SW 1271 (cell line): ENCODE measurements around the gene SNAP25.
A peak's percentile ranks its signal among the peaks of the same experiment; 100 is the strongest.

Experiments used
- DNase-seq, 2 experiments: peaks; one replicate each; lab custom pipeline; 2025; lab: John Stamatoyannopoulos, UW

SNAP25 gene

DNA sequence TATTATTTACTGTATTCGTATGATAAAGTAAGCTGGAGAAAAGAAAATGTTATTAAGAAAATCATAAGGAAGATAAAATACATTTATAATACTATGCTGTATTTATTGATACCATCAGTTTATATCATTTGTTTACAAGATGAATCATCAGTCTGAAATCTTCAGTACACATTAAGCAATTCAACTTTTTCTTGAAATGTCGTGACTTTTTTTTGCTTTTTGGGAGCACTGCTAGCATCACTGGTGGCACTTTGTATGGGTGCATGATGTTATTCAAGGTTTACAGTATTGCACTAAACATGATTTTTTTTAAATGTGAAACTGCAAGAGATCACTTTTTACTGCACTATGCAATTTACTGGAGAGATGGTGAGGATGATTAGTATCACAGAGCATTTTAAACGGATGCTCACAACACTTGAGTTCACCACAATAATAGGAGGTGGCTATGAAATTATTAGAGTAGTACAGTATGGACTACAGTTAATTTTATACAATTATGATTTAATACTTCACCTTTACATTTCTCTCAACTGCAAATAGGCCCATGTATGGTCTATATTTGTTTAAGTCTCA lies 85.9 kb downstream of the SNAP25 start:
- no peak for DNase-seq

DNA sequence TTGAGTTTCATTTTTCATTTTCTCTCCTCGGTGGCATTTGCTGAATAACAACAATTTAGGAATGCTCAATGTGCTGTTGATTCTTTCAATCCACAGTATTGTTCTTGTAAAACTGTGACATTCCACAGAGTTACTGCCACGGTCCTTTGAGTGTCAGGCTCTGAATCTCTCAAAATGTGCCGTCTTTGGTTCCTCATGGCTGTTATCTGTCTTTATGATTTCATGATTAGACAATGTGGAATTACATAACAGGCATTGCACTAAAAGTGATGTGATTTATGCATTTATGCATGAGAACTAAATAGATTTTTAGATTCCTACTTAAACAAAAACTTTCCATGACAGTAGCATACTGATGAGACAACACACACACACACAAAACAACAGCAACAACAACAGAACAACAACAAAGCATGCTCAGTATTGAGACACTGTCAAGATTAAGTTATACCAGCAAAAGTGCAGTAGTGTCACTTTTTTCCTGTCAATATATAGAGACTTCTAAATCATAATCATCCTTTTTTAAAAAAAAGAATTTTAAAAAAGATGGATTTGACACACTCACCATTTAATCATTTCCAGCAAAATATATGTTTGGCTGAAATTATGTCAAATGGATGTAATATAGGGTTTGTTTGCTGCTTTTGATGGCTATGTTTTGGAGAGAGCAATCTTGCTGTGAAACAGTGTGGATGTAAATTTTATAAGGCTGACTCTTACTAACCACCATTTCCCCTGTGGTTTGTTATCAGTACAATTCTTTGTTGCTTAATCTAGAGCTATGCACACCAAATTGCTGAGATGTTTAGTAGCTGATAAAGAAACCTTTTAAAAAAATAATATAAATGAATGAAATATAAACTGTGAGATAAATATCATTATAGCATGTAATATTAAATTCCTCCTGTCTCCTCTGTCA lies 88.1 kb downstream of the SNAP25 start:
- DNase-seq: peak; percentile 42 to 92

DNA sequence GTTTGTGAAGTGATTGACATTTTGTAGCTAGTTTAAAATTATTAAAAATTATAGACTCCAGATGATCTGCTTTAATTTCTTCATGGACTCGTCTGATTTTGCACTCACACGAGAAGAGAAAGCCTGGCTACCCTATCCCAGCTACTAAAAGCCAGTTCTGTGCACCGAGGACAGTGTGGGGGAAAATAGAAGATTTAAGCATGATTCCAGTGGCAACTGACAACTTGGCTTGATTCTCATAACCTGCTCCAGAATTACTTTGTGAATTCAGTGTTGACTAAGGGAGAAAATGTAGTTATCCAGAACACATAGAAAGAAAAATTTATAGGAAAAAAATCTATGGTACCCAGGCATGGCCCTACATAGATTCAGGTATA lies 88.7 kb downstream of the SNAP25 start:
- DNase-seq: peak; percentile 20 to 86

DNA sequence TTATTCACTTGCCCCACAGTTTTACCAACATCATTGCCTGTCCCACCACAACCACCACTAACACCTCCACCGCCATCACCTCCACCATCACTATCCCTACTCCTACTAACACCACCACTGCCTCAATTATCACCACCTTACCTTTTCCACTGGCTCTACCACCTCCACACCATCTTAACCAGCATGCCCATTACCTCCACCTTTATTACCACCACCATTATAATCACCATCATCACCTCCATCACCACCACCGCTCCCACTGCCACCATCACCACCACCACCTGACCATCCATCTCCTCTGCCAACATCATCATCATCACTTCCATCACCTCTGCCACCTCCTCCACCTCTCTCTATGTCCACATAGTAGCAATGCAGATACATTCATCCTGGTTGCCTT lies 90.0 kb downstream of the SNAP25 start:
- no peak for DNase-seq

DNA sequence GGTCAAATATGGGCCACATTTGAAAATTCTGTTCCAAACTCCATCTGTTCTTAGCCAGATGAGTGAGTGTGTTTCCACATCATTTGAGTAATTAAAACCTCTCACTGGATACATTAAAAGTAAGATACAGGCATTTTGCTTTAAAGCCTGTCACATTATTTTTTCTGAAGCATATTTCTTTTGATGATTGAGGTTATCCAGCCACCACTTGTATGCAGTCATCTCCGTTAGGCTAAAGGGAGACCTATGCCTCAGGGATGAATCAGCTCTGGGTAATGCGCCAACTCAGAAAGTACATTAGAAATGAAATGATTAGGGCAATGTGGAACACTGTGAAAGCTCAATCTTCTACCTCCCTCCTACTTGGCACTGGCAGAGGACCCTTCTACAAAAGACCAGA lies 90.7 kb downstream of the SNAP25 start:
- peak; percentile 59 to 94 for DNase-seq

DNA sequence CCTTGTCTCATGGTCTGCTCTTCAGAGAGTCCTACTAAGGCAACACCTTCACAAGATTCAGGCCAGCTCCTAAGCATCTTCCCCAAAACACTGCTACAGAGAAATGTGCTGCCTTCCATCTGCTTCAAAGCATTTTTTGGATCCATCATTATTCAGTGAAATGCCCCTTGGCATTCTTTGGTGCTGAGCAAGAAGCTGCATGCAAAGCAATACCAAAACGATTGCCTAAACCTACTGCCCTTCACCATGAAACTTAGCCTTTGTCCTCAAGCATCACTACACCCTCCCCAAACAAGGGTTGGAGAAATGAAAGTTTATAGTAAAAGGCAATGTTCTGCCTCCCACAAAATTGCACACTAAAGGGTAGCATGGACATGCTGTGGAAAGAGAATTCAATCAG lies 93.5 kb downstream of the SNAP25 start:
- DNase-seq: no peak

DNA sequence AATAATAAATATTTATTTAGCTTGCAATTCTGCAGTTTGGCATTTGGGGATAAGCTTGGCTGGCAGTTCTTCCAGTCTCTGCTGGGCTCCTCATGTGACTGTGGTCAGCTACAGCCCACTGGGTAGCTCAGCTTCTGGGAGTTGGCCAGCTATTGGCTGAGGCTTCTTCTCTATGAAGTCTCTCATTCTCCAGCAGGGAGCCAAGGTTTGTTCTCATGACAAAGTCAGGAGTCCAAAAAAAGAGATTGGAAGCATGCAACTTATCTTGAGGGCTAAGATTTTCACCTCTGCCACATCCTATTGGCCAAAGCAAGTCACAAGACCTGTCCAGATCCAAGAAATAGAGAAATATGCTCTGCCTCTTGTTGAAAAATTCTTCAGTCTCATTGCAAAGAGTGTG lies 94.6 kb downstream of the SNAP25 start:
- DNase-seq: no peak

DNA sequence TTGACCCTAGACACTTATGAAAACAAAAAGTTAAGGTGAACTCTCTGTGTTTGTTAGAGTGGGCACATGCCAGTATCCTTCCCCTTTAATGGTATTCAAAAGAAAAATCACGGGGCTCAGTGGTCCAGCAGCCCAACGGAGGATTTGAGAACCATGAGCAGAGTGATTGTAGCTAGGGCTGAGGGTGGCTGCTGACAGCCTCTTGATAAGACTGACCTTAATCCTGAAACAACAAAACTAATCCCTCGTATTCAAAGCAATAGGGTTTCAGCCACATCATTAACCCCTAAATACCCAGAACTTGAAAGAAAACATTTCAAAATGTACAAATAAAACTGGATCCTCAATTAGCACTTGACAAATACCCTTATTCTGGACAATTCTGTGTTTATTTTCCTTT lies 95.1 kb downstream of the SNAP25 start:
- DNase-seq: no peak

DNA sequence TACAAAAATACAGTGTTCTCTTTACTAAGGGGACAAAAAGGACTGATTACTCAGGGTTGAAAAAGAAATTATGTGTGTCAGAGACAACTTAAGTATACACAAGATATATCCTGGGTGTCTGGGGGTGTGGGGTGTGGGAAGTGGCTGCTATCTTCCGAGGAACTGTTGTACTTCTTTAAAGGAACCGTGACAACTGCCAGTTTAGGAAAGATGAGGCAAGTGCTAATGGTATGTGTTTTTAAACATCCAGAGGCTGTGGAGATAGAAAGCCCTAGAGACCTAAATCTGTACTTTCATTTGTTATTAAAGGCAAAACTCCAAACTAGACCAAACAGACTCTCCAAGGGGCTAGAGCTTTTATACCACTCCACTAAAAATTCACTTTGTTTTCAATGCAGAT lies 95.6 kb downstream of the SNAP25 start:
- DNase-seq: no peak

DNA sequence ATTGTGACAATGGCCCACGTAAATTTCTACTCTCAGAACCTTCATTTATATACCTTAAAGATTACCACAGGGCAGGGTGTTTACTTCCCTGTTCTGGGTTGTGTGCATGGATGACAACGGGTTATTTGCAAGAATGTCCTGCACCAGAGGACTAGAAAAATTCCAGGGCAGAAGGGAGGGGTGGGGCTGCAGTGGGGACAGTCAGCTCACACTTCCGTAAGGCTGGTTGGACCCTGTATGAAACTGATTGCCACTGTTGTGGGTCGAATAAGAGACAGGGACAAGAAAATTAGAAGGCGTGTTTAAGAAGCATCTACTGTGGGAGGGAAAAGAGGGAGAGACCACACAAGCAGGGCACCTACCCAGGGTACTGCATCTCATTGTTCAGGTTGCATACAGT lies 96.5 kb downstream of the SNAP25 start:
- no peak for DNase-seq

DNA sequence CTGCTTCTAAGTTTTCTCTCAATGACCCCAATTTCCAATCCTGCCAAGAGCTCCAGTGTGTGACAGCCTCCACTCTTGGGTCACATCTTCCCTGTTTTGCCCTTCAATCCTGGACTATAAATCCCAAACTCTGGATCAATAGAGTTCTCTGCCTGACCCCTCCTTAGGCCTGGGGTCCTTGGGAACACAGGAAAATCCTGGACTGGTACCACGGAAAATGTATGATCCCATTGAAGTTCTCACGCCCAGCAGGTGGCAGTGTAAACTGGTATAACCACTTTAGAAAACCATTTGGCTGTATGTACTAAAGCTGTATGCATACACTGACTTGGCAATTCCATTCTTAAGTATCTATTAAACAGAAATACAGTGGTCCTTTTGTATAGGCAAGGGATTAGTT lies 98.0 kb downstream of the SNAP25 start:
- DNase-seq: no peak

DNA sequence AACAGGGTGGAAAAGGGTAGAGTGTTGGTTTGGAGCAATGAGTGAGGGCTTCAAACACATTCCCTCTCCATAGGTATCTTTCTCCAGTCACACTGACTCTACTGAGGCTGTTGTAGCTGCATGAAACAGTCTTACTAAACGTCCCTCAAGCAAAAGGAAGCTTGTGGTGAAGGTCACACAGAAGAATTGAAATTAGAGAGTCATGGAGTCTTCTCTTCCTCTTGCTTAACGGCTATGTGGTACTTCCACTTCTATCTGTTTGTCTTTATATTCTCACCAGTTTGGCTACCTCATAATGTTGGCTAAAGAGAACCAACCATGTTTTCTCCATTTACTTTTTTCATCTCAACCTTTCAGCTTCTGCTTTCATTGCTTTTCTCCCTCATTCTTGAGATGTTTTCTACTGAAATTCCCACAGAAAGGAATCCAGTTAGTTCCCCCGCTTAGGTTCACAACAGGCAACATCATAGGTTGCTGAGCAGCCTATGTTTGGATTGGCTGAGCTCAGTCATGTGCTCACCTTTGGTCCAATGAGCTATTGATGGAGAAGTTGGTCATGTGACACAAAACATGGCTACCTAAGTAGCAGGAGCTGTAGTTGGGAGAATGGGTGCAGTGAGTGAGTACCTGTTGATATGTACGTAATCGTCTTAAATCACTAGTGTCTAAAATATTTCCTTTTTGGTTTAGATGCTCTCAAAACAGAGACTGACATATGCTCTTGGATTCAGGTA lies 99.8 kb downstream of the SNAP25 start:
- no peak for DNase-seq

DNA sequence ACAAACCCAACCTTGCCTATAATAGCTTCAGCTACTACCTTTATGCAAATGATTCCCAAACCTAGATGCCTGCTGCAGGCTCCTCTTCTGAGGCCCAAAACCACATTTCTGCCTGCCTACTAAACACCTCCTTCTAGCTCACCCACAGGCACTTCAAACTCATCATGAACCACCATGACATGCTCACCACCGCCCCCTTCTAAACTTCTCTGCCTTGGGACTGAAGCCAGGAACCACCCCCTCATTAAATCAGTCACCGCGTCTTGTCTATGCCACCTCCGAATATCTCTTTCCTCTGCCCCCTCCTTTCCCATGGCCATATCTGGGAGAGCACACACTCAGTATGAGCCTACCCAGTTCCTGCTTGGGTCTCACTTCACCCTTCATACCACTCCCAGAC lies 101.2 kb downstream of the SNAP25 start:
- no peak for DNase-seq

DNA sequence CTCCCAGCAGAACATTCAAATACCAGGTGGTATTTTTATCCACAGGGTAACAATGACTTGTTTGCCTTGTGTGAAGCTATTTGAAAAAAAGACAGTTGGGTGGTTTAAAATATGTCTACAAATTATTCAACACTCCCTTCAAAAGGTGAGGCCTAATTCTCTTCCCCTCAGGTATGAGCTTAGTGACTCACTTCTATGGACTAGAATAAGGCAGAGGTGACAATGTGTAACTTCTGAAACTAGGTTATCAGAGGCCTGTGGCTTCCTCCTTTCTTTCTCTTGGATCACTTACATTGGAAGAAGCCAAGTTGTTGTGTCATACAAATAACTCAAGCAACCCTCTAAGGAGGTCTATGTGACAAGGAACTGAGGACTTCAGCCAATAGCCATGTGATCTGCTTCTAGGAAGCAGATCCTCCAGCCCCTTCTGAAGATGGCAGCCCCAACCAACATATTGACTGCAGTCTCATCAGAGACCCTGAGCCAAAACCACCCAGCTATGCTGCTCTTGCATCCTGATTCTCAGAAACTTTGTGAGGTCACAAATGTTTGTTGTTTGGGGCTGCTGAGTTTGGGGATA lies 102.6 kb downstream of the SNAP25 start:
- no peak for DNase-seq

DNA sequence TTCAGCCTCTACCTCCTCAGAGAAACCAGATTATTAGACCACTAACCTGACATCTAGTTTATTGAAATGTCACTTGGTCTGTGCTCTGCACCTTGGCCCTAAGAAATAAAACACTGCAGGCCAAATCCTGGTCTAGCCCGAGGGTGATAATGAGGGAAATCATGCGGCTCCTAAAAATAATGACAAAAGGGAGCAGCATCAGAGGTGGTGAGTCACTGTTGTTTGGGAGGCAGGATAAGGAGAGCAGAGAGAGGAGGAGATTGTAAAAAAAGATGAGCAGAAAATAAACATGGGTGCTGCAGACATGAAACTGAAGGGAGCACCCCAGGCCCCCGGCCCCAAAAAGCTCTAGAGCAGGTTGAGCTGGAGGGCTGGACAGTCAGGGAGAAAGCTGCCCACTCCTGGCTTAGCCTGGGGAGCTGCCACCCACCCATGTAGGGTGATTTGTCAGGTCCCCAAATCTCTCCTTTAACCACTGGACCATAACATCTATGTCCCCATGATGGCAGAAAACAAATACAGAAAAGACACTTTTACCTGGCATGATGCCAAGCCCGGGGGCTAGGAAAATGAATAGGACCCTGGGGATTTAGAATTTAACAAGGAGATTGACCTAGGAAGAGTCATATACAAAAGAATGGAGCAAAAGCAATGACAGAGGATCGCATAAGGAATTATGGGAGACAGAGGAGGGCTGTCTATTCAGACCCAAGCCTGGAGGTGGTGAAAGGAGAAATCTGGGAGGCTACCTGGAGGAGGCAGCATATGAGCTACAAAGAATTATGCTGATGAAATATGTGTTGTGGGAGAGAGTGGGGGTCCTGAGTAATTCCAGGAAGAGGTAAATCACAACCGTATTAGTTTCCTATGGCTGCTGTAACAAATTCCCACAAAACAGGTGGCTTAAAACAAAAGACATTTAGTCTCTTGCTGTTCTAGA lies 103.7 kb downstream of the SNAP25 start:
- no peak for DNase-seq

DNA sequence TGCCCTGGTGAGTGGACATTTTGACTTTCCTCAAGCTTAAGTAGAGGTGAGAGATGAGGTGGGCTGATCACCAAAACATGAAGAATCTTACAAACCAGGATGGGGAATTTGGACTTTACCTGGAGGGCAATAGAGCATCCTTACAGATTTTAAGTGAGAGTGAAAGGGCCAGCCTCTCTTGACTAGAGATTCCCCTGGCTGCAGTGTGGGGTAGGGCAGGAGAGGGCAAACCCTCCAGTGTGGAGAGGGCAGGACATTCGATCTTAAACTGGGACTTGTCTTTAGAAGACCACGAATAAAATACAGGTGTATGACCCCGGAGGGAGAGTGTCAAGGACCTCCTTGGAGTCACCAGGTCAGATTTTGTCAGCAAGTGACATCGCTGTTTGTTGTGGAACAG lies 105.1 kb downstream of the SNAP25 start:
- DNase-seq: no peak

DNA sequence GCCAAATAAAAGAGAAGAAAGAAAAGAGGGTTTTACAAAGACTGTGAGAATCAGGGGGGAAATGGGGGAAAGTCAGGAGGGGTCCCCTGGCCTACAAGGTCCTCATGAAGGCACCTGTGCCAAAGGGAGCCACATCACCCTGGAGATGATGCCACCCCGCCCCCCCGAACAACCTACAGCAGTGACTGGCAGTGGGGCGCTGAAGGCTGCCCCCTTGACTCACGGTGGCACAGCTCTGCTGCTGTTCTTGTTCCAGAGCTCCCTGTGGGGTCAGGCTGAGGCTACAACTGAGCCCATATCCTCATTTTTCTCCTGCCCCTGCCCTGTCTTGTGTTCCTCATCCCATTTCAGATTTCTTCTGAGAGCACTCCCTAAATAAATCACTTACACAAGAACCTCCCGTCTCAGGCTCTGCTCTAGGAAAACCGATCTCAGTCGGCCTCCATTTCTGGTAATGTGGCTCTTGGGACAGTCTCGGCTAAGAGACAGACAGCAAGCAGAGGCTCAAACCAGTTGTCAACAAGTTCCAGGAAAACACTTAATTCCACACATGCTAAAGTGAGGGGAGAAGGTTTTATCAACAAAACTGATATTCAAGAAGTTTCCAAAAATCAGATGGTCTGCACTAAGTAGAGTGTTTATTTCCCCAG lies 105.7 kb downstream of the SNAP25 start:
- no peak for DNase-seq

DNA sequence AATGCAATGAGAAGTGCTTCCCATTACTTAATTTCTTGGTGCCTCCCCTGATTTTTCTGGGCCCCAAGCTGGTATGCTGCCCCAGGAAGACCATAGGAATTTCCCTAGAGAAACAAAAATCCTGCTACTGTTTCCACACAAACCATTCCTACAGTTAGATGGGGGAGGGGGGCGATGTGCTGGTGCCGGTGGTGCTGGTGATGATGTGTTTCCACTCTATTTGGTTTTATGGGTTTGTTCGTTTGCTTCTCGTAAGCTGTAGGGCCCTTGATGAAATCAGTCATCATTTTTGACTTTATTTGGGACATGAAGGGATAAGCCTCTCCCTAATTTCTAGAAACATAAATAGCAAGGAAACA lies 110.2 kb downstream of the SNAP25 start:
- DNase-seq: no peak

DNA sequence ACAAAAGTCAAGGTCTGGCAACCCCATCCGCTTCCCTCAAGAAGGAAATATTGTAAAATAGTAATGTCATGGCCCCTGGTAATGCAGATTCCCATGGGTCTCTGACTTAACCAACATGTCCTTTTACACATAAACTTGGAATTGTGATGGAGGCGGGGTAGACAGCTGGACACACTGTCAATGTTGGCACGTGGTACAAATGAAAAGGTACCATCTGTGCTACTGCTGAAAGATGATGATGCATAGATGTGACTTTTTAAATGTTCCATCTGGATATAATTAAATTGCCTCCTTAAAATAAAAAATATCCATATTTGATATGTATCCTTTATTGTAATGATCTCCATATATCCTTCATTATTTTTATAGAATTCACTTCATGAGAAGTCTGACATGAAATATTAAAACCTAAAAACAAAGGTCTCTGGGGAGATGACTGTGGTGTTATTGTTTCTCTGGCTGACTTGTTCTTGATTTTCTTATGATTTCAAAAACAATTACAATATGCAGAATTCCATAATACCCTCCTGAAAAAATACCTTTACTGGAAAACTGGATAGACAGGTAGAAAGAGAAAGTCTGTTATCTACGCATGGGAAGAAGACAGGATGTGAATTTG lies 110.9 kb downstream of the SNAP25 start:
- no peak for DNase-seq

DNA sequence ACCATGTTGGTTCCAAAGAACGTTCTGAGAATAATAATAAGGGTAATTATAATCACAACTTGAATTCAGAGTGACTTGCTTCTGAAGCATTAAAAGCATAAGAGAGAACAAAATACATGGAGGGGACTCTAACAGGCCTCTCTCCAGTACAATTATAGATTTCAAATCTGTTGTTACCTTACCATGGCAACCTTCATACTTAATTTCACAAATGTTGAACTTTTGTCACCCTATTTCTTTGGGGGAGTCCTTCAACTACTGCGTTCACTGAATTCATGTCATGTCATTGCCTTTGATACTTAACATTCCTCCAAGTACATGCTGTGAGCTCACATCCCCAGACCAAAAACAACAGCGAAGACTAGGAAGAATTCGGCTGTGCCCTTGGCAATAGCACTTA lies 111.4 kb downstream of the SNAP25 start:
- DNase-seq: no peak
